Bronchial epithelial cell (primary cell): ENCODE data around the gene CAPZB. TPM values are rescaled to one million over a fixed set of nuclear protein-coding genes. Genes with fewer than 3 reads are reported as not detected.

Experiments
- DNase-seq: peaks from one replicate; pipeline ENCODE4 v3.0.0-alpha.2; 2010; ENCODE audit warnings: low read depth
- FAIRE-seq: peaks from 2 replicates; lab custom pipeline; 2011; peaks lifted over from hg19 to GRCh38; lab: Jason Lieb, UNC
- H3K27me3 ChIP-seq: 2 replicates; pipeline ENCODE4 v1.5.1; 2011; ENCODE audit warnings: low read length; ENCODE audit not compliant: control insufficient read depth, insufficient read depth
- H3K36me3 ChIP-seq: 2 replicates; pipeline ENCODE4 v1.5.1; 2011; ENCODE audit warnings: low read length; ENCODE audit not compliant: control insufficient read depth, insufficient read depth
- H3K4me3 ChIP-seq: 2 replicates; pipeline ENCODE4 v1.5.1; 2011; ENCODE audit warnings: mild to moderate bottlenecking, low read depth, low read length, control low read depth
- total RNA-seq: library from RNA; depleted of rRNA; stranded (reverse); fragments of >200 nt; gene quantifications from 2 replicates; pipeline ENCODE4 v1.2.1, GENCODE V29; 2014
- TF ChIP-seq, protein P1 (sequence below): IDR thresholded peaks from 2 replicates; pipeline ENCODE4 v1.5.1; 2011; ENCODE audit warnings: mild to moderate bottlenecking, moderate library complexity, low read length, control low read depth, inconsistent platforms; ENCODE audit not compliant: insufficient read depth, severe bottlenecking

Gene CAPZB
- total RNA-seq, 1 donor from 2014 or later = 73.5 TPM

DNA sequence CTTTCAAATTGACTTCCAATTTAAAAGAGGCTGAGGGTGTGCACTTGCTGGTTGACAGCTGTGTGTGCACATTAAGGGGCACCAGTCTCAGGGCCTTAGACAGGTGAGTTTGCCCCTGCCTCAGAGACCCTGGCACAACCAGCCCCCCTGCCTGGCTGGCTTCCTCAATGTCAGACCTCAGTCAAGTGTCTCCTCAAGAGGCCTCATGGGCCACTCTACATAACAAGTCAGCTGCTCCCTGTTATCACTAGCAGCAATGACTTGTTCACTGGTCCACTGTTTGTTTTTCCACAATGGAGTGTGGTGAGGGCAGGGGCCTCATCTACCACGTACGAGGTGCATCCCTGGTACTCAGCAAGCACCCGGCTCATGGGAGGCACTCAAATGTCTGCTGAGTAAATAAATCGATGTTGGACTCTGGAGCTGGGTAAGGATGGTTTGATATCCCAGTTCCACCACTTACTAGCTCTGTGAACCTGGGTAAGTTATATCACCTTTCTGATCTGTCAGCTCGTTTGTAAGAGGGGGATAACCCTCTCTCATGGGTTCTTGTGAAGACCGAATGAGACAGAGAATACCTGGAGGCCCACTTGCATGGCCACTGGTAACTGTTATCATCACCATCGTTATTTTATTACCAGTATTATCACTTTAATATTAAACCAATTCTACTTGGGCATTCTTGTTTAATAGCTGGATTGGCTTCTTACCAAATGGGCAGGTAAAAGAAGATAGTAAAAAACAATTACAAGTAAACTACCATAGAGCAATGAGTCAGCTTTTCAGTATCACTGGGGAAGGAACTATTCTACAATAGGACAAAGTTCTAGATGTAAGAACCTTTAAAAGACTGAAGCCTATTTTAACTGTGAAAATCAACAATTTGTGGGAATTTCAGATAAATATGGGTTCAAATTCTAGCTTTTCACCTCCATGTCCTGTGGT, 108.6 kb downstream of the CAPZB start:
- no peak for FAIRE-seq
- no peak for DNase-seq
- TF ChIP-seq, protein P1, sequence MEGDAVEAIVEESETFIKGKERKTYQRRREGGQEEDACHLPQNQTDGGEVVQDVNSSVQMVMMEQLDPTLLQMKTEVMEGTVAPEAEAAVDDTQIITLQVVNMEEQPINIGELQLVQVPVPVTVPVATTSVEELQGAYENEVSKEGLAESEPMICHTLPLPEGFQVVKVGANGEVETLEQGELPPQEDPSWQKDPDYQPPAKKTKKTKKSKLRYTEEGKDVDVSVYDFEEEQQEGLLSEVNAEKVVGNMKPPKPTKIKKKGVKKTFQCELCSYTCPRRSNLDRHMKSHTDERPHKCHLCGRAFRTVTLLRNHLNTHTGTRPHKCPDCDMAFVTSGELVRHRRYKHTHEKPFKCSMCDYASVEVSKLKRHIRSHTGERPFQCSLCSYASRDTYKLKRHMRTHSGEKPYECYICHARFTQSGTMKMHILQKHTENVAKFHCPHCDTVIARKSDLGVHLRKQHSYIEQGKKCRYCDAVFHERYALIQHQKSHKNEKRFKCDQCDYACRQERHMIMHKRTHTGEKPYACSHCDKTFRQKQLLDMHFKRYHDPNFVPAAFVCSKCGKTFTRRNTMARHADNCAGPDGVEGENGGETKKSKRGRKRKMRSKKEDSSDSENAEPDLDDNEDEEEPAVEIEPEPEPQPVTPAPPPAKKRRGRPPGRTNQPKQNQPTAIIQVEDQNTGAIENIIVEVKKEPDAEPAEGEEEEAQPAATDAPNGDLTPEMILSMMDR = no peak
- no peaks in the 10 kb centered on the region for H3K27me3 ChIP-seq
- H3K36me3 ChIP-seq = peaks cover 12% of the 10 kb centered on the region
- H3K4me3 ChIP-seq = no peak overlapping the region

DNA sequence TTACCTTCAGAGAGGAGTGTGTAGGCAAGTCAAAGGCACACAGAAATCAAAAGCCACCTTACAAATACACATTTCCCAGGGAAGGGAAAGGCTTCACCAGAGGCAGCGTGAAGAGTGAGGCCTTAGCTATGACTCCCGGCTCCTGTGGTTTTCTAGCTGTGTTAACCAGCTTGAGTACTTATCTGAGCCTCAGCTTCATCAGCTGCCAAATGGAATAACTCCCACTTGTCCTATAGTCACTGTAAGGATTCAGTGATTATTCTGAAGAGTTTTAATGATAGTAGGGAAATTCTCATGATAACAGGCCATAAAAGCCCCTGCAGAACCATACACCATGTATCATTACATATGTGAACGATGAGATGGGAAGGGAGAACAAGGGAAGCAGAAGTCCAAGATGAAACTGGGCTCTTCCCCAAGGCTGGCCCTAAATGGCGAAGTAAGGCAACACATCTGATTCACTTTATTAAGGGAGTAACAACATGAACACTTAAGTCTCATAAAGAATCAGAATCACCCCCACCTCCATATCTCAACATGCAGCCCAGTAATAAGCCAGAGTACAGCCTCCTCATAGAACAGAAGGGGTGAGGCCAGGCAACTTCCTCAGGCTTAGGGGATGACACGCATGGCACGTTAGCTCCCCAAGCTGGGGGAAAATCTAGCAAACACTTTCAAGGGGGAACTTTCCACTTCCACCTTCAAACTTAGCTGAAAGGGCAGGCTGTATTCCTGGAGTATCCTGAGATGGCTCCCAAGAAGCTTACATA, 109.5 kb downstream of the CAPZB start:
- TF ChIP-seq, protein P1 = no peak
- Histone ChIP-seq H3K36me3 (peaks cover 12% of the 10 kb centered on the region), H3K27me3 (no peaks in the 10 kb centered on the region), H3K4me3 (no peak overlapping the region)
- no peak for DNase-seq
- FAIRE-seq = no peak

DNA sequence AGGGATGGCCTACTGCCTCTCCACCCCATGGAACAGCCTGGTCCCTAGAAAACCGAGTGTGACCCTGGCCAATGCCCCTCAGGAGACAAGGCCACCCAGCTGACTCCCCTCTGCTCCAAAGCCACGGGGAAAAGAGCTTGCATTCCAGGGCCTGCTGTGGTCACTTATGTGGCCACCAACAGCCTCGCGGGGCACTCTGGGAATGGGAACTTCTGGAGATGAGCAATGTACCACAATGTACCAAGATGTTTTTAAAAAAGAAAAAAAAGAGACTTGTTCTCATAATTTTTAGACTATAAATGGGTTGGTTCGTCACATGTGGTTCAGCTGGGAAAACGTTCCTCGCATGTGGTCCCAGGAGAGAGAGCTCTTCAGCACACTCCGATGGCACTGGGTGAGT, 110.4 kb downstream of the CAPZB start:
- FAIRE-seq = no peak
- H3K27me3 ChIP-seq = no peaks in the 10 kb centered on the region
- peaks cover 8% of the 10 kb centered on the region for H3K36me3 ChIP-seq
- no peak overlapping the region for H3K4me3 ChIP-seq
- DNase-seq = no peak
- TF ChIP-seq, protein P1 = no peak

DNA sequence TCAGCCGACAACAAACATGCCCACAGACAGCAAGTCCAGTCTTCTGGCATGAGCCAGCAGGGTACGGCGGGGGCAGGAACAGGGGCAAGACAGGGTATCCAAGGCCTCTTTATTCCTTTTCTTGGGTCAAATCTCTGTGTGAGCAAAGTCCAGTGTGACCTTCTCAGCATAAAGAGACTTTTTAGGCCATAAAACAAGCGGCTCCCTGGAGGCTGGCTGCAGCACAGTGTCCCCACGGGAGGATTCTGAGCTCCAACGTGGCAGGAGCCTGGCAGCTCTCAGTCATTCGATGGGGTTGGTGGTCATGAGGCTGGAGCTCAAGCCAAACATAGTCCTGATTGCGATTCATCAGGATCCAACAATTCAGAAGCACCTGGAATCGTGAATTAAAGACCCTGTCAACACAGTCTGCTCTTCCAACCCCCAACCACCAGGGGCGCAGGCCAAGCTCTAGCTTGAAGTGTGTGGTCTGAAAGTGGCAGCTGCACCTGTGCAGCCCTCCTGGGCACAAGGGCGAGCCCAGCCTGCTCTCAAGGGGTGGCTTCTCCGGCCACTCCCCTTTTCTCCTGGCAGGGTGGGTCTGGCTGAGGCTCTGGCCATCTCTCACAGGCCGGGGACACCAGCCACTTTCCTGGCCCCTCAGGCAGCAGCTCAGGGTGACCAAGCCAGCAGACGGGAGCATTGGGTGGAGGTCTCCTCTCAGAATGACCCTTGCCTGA, 111.1 kb downstream of the CAPZB start:
- Histone ChIP-seq H3K4me3 (no peak overlapping the region), H3K36me3 (peaks cover 6% of the 10 kb centered on the region), H3K27me3 (no peaks in the 10 kb centered on the region)
- TF ChIP-seq, protein P1 = peak; percentile 58
- no peak for DNase-seq
- FAIRE-seq = no peak

DNA sequence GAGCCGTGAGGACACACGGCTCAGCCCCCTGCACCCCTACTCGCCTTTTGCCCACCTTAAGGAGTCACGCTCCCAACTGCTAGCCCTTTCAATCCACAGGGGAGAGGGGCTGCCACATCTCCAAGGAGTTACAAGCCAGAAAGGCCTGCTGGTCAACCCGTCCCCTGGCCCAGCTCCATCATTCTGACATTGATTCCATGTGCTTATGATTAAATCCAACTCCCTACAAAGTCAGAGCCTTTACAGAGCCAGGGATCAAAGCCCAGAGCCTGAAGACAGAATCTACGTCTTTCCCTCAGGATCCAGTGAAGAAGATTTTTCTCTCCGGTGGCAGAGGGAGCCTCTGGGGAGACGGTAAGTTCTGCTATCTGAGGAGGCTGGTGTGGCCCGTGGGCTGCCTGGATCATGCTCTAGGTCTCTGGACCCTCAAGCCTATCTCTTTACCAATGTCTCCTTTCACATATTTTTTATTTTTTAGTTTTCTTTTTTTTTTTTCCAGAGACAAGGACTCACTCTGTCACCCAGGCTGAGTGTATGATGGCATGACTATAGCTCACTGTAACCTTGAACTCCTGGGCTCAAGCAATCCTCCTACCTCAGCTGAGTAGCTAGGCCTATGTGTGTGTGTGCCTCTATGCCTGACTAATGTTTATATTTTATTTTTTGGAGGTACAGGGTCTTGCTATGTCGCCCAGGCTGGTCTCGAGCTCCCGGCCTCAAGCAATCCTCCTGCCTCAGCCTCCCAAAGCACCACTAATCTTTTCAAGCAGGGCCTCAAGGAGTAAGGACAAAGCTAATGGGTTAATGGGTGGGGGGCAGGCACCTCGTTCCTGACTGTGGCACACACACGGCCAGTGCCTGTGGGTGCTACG, 111.9 kb downstream of the CAPZB start:
- DNase-seq (no peak), FAIRE-seq (no peak)
- no peaks in the 10 kb centered on the region for H3K27me3 ChIP-seq
- no peak overlapping the region for H3K4me3 ChIP-seq
- peaks cover 6% of the 10 kb centered on the region for H3K36me3 ChIP-seq
- TF ChIP-seq, protein P1 = no peak
